ENCODE data around the gene PCDH9. TPM values are rescaled to one million over a fixed set of nuclear protein-coding genes. Genes with fewer than 3 reads are reported as not detected.
"Not testable (repeated sequence)": the region's sequence is repeated elsewhere in the genome, so short reads cannot be mapped to it uniquely, and the experiment has no call there.

PCDH9 gene
- total RNA-seq, 1 donor from 2014 or later = 0.90 TPM

DNA sequence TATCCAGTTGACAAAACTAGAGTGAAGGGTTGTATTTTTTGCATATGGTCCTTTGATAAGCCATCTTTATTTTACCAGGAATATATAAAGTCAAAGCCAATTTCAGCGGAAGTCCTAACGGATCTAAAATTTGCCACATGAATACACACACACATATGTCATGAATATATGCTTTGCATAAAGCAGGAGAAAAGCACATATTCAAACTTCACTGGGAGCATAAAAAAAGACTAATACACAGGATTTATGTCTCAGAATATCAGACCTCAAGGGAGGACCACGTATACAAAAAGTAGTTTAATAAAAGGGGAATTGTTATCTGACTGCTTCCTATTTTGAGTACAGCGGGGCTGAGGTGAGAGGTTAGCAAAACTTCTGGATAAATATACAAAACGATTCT is 308.7 kb downstream of the PCDH9 start:
- no peak for DNase-seq (ENCODE audit: low read depth in 2 of 2)

DNA sequence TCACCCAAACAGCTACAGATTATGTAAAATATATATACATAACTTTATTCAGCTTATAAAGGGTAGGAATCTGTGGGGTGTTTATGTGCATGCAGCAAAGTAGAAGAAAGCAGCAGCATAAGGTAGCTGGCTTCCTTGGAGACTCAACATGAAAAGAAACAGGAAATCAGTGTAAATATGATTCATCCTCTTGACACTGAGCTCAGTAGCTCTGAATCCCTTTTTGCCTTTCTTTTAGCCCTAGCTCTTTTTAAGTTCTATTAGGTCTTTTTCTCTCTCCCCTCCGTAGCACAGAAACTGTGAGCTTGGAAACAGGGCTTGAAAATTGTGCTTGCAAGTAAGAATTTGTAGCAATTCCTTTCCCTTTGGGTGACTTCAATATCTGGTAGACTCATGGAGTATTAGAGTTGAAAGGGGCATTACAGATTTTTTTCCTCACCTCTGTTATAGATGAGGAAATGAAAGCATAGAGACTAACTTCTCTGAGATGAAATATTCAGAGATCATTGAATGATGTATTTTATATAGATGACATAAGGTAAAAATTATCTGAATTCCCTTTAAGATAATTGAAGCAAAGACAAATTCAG is 314.4 kb downstream of the PCDH9 start:
- DNase-seq (ENCODE audit: low read depth in 2 of 2) = peak in 1 of 2 donors; percentile 41

DNA sequence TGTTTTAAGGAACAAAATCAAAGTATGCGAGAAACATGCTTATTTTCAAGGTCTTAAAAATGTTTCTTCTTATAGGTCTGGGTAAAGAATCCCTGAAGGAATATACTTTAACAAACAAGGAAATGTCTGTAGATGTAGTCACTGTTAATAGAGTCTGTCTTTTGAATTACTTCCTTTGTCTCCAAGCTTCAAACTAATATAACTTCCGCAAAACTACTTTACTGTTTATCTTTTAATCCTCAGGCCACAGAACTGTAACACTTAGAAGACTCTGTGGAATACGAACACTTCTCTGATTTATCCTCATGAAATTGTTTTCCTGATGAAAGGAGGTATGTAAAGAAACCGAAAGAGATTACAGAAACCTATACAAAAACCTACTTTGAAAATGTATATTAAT is 316.0 kb downstream of the PCDH9 start:
- DNase-seq (ENCODE audit: low read depth in 2 of 2) = peak in 1 of 2 donors; percentile 1

DNA sequence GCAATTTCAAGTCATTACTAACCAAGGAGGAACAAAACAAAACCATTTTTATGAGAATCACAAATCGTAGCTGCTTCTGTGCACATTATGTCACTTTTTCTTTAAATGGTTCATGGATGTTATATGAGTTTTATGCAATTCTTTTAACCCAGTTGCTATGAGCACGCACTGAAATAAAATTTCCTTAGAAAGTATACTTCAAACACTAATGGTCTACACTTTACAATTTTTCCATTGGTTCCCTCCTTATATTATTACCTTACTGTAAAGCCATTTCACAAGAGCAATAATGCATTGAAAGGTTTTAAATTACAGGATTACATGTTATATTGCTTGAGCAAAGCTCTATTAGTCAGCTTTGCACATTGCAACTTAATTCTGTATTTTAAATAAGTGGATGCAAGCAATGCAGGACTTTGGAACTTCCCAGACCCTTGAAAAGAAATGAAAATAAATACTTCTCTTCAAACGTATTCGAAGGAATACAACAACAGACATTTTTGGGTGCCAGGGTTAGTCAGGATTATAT is 318.7 kb downstream of the PCDH9 start:
- no peak for DNase-seq (ENCODE audit: low read depth in 2 of 2)

DNA sequence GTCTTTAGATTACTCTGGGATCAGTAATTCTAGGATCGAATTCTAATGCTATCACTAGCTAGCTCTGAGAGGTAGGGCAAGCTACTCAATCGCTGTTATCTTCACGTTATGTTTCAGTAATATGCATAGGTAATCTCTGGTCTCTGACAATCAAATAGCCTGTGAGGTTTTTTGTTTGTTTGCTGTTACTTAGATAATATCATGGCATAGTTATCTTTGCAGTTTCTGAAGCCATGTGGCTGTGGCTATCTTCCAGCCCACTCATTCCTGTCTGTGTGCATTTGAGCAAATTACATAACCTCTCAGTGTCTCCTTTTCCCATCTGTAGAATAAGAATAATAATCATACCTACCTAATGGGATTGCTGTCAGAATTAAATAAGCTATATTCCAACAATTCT is 330.2 kb downstream of the PCDH9 start:
- no peak for DNase-seq (ENCODE audit: low read depth in 2 of 2)

DNA sequence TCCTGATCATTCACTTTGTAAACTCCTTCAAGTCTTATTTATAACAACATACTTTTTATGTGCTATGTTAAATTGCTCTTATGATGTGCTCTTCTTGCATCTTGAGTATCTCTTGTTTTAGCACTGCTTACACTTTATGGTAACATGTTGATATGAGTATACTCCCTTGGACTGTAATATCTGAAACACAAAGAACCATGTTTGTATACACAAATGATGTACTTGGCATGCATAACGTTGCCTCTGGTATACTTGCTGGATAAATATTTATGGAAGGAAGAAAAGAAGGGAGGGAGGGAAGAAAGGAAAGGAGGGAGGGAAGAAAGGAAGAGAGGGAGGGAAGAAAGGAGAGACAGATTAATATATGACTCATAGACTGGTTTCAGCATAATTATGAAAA is 333.2 kb downstream of the PCDH9 start:
- DNase-seq (ENCODE audit: low read depth in 2 of 2) = no peak

DNA sequence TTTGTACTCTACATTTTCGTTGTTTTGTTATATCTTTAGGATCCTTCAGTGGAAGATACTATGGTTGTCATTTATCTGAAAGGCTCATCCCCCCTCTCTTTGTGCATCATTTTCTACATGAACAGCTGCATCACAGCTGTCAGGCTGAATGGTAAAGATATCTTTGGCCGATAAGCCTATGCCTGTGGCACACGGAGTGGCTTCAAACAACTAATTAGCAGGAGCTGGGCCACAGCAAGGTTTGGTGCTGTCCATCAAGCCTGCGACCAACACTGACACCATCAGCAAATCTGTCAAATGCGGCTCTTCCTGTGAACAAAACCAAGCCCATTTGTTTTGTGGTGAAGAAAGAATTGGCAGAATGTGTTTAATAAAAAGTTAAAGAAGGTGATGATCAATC is 334.4 kb downstream of the PCDH9 start:
- DNase-seq (ENCODE audit: low read depth in 2 of 2) = no peak

DNA sequence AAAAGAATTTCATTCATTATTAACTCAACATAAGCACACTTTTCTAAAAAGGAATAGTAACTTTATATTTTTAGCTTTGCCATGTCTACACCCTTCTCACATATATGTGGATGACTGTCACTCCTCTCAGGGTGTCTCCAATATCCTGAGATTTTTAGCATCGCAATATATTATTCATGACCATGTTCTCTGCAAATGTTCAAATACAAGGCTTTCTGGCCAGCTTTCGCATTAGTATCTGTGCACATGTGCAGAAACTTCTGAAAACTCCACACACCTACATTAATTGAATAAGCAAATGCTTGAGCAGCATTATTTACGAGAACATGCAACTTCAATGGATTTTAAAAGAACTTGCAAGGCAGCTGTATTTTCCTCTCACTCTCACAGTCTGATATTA is 334.8 kb downstream of the PCDH9 start:
- DNase-seq (ENCODE audit: low read depth in 2 of 2) = no peak

DNA sequence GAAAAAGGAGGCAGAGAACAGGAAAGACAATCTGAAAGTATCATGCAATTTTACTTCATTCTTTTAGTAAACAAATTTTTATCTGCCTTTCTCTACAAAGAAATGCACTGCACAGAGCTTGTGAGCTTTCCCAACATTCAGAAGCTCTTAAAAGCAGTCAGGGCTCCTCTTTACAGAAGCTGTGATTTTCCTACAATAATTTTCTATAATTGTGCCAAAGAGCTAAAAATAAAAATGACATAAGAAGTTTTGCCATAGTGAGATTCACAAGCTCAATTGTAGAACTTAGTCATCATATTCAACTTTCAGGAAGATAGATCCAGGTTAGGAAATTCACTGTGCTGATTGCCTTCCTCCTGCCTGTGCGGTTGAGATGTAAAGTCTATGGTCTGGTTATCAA is 341.4 kb downstream of the PCDH9 start:
- DNase-seq (ENCODE audit: low read depth in 2 of 2) = no peak

DNA sequence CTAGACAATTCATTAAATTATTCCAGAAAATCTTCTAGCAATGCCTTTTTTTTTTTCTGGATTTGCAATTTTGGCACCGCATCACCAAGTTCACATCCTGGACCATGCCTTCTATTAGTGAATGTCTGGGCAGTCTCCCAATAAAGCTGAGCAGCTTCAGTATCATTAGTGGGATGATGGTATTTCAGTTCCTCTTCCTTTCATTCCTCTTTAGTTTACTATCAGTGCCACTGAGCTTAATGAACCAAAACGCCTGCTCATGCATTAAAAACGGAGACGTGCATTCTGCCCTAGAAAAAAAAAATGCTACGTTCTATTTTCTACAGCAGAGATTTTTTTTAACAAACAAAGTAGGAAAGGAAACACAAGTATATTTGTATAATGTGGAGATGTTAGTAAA is 343.0 kb downstream of the PCDH9 start:
- peak in 1 of 2 donors; percentile 9 for DNase-seq (ENCODE audit: low read depth in 2 of 2)

DNA sequence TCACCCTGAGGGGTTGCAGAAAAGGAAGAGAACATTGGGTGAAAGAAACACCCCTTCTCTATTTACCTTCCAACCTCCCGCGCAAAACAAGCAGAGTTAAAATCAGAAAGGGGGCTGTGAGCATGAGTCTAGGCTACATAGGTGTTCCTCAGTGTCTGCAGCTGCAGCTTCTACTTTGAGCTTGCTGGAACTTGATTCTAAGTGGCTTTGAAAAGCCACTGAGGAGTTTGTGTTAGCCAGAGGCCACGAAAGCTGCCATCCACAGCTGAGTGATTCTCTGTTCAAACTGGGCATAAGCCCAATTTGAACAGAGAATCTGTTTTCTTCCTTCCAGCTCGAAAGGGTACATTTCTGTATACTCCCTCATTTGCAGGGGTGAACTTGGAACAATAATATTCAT is 343.9 kb downstream of the PCDH9 start:
- DNase-seq (ENCODE audit: low read depth in 2 of 2) = no peak

DNA sequence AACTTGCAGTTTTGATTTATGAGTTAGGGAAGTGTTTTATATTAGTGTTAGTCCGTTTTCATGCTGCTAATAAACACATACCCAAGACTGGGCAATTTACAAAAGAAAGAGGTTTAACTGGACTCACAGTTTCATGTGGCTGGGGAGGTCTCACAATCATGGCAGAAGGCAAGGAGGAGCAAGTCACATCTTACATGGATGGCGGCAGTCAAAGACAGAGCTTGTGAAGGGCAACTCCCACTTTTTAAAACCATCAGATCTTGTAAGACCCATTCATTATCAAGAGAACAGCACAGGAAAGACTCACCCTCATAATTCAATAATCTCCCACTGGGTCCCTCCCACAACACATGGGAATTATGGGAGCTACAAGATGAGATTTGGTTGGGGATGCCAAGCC is 349.0 kb downstream of the PCDH9 start:
- DNase-seq (ENCODE audit: low read depth in 2 of 2) = not testable (repeated sequence)

DNA sequence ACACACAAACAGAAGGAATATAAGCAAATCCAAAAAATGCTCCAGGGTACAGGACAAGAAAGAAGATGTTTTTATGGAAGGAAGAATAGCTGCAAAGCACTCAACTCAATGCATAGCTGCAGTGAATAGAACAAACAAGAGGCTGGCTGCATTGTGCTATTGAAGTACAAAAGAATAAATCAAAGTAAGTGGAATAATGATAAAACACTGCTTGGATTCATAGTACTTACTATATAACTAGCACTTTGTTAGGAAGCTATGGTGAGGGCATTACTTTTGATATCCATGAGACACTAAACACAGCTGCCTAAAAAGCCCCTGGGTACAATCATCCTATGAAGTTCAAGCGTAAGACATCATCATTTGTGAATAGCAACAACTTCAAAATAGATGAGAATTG is 350.1 kb downstream of the PCDH9 start:
- no peak for DNase-seq (ENCODE audit: low read depth in 2 of 2)

DNA sequence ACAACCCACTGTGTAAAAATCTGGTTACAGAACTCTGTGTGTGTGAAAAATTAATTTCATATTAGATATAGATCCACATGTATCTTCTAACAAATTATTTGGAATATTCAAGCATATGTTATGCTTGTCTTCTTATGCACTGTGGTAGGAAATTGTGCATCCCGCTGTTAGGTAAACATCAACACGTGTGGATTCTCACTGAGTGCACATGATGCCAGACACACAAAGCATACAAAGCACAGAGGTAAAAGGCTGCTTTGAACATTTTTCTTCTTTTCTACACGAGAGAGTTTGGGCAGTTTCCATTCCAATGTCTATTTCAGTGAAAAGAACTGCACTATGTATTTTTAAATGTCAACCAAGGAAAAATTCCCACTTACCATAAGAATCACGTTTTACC is 354.9 kb downstream of the PCDH9 start:
- no peak for DNase-seq (ENCODE audit: low read depth in 2 of 2)

DNA sequence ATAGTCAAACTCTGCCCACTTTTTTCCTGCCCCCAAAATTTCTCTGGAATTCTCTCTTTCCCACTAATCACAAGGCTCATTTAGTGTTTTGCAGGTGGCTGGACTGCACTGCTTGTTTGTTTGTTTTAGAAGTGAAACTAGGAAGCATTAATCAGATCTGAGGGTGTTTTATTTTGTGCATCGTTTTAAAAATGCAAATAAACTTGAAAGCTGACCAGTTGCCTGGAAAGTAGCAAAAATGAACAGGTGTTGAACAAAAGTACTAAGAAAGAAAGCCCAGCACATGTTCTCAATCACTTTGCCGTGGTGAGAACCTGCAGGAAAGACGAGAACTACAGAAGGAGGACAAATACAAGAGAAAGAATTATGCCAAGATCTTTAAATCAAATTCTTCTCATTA is 365.5 kb downstream of the PCDH9 start:
- peak in 1 of 2 donors; percentile 5 for DNase-seq (ENCODE audit: low read depth in 2 of 2)

DNA sequence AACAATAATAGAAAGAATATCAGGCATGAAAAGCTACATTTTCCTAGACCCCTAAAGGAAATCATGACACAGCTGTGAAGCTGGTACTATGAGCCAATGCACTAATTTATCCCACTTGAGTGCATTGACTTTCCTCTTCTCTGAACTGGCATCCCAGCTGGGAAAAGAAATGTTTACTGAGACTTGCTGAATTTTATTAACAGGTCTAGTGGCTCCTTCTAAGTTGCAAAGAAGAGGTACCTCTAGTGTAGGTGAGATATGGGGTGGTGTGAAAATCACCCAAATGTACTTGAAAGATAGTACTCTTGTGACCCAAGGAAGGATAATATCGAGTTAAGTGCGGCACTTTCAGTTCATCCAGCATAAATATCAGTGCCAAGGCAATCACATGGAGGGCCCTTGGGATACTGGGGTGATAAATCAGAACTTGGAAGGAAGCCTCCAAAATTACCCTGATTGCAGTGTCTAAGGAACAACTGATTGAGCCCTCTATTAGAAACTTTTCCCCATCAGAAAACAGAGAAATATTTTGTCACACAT is 369.2 kb downstream of the PCDH9 start:
- DNase-seq (ENCODE audit: low read depth in 2 of 2) = no peak

DNA sequence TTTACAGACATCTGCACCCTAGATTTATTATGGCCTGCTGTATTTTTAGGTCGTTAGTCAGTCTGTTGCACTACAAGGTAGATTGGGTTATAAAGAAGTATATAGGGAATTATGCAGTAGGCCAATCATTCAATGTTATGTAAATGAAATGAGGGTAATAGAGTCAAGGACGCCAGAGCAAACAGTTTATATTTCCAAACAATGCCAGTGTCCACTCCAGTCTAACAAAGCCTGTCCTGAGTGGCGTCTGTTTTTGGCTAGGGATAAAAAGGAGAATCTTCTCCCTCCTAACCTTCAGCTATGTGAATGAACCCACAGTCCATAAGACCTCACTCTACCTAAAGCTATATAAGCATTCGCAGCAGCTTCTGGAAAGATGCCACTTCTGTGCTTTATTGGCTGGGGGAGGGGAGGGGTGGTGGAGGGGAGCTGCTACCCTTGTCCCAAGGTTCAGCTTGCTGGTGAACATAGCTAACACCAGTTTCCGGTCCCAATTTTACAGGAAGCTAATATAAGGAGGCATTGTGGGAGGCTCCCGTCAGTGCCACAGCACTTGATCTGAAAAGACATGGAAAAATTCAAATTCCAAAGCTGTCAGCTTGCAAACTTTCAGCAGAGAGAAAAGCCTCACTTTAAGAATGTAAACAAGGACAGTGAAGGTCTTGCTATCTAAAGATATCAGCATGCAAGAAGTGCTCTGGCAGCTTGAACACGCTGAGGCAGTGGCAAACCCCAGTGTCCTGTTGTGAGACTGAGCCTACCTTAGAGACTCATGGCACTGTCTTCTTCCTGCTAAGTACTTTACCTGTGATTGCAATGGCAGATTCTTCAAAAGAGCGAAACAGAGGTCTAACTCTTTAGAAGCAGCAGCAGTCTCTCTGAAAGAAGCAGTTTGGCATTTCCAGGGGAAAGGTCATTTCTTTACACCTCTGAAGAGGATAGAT is 369.9 kb downstream of the PCDH9 start:
- no peak for DNase-seq (ENCODE audit: low read depth in 2 of 2)

DNA sequence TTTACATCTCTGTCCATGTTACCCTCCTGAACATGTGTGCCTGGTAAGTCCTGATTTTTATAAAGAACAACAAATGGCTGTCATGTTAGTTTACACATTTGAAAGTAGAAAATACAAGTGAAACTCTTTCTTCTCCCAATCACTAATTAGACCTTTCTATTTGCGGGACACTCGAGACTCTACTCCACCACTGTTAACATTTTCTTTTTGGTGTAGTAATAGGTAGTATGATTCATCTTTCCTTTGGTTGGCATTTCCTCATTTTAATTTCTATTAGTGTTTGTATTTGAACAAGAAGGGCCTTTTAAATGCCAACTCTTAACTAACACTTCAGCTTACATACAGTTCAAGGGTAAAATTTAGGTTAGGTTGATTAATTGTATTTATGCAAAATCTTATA is 371.1 kb downstream of the PCDH9 start:
- peak in 1 of 2 donors; percentile 12 for DNase-seq (ENCODE audit: low read depth in 2 of 2)

DNA sequence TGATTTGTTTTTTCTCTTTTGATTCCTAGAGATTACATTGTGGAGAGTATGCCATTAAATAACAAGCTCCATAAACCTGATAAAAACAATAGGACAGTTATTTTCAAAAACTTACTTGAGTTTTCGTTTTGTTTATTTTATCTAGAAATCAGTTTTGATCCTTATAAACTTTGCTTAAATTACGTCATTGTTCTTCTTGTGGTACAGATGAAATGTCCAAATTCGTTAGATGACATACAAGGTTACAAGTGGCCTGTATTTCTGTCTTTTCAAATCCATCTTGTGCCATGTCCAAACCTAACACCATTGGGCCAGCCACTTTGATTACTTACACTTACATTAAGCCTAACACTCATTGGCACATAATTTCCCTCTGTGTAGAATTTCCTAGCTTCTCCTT is 372.0 kb downstream of the PCDH9 start:
- no peak for DNase-seq (ENCODE audit: low read depth in 2 of 2)

DNA sequence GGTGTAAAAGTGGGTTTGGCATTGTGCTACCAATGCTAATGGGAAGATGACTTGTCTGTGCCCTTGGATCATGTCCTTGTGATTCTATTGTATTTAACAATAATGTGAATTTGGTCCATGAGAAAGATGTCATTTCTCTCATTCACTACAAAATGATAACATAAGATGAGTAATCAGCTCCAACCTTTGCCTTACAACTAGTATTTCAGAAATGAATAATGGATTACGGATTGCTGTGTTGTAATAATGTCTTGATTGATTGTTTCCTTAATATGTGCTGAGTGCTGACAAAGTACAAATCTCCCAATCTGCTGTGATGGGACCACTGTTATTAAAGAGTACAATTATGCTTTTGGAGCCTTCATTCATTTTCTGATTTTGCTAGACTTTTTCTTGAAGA is 375.0 kb downstream of the PCDH9 start:
- peak in 1 of 2 donors; percentile 54 for DNase-seq (ENCODE audit: low read depth in 2 of 2)

DNA sequence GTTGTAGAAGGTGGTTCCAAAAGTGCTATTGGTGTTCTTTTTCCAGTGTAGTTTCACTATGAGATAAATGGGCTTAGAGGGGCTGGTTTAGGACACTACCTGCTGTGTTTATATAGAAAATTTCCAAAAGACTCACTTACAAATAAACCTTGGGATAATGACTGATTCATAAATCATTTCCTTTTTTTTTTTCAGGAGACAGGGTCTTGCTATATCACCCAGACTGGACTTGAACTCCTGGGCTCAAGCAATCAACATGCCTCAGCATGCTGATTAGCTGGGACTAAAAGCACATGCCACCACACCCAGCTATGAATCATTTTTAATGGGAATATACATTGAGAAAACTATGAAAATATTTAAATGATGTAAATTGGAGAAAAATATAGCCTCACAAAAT is 376.6 kb downstream of the PCDH9 start:
- no peak for DNase-seq (ENCODE audit: low read depth in 2 of 2)

DNA sequence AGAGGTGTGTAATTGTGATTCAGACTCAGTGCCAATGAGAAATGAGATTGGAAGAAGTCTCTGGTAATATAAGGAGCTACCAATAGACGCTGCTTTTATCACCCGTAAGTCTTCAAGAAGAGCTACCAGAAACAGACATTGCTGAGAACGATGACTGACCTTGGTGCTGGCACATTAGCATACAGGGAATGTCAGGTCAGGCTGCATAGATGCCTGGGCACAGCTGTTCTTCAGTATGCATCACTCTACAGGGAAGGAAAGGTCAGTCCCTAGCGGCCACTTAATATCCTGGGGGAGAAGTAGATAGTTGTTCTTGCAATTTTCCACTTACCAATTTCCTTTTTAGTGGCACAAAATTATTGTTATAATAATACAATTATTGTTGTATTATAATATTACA is 380.4 kb downstream of the PCDH9 start:
- no peak for DNase-seq (ENCODE audit: low read depth in 2 of 2)

DNA sequence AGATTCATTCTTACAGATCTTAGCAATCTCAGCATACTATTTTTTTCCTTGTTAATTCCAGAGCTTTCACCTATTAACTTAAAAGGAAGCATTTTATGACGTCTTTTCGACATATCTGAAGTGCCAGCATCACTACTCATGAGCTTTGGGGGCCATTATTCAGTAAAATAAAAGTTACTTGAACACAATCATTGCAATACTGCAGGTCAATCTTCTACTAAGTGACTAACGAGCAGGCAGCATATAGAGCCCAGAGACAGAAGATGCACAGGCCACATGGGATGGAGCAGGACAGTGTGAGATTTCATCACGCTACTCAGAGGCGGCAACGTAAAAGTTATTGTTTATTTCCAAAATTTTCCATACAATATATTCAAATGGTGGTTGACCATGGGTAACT is 382.6 kb downstream of the PCDH9 start:
- no peak for DNase-seq (ENCODE audit: low read depth in 2 of 2)
